Mesodermal cell (in vitro differentiated cells): Measurements from ENCODE around the gene ABCC6.
"Not testable (repeated sequence)": the region's sequence is repeated elsewhere in the genome, so short reads cannot be mapped to it uniquely, and the experiment has no call there.

Experiments
- H3K27ac ChIP-seq: 2 replicates; pipeline ENCODE4 v1.7.0; 2013; ENCODE audit warnings: mild to moderate bottlenecking, low read depth, low read length, moderate library complexity; ENCODE audit not compliant: severe bottlenecking
- H3K36me3 ChIP-seq: 2 replicates; pipeline ENCODE4 v1.7.1; 2013; ENCODE audit warnings: mild to moderate bottlenecking, low read length, moderate library complexity; ENCODE audit not compliant: control insufficient read depth, insufficient read depth
- H3K4me1 ChIP-seq: one replicate; pipeline ENCODE4 v1.7.1; 2013; ENCODE audit warnings: mild to moderate bottlenecking, low read length; ENCODE audit not compliant: insufficient read depth, control insufficient read depth, poor library complexity, severe bottlenecking
- H3K4me3 ChIP-seq: 2 replicates; pipeline ENCODE4 v1.7.0; 2013; ENCODE audit warnings: low read length, control low read depth, mild to moderate bottlenecking; ENCODE audit not compliant: insufficient read depth, poor library complexity, severe bottlenecking; ENCODE audit errors: extremely low read depth
- H3K9me3 ChIP-seq: 2 replicates; pipeline ENCODE4 v1.7.1; 2013; ENCODE audit warnings: mild to moderate bottlenecking, low read length, moderate library complexity; ENCODE audit not compliant: control insufficient read depth
- WGBS, 2 experiments: methylation state at CpG; one replicate each; pipeline ENCODE4 v1.1.5; 2013; ENCODE audit warnings: missing lambda C conversion rate in 2 of 2; ENCODE audit not compliant: insufficient coverage in 2 of 2; 5-methylcytosine and 5-hydroxymethylcytosine counted together

The ABCC6 gene

GRCh38 chr16:16257301-16257923 lies 34.1 kb upstream of the ABCC6 start:
- H3K4me1 ChIP-seq, H3K36me3 ChIP-seq, H3K4me3 ChIP-seq, H3K27ac ChIP-seq, H3K9me3 ChIP-seq: not testable (repeated sequence)
- no CpG with 5 or more reads among the region's 2 CpGs for WGBS, 2 experiments

- not testable (repeated sequence) for H3K4me1 ChIP-seq, H3K9me3 ChIP-seq, H3K36me3 ChIP-seq, H3K27ac ChIP-seq, H3K4me3 ChIP-seq
- no CpG with 5 or more reads among the region's 5 CpGs for WGBS, 2 experiments
Observed at GRCh38 chr16:16252377-16252776, 29.1 kb upstream of the ABCC6 start.

GRCh38 chr16:16249621-16250330 lies 26.5 kb upstream of the ABCC6 start:
- H3K4me3 ChIP-seq, H3K4me1 ChIP-seq, H3K36me3 ChIP-seq, H3K9me3 ChIP-seq, H3K27ac ChIP-seq: not testable (repeated sequence)
- no CpG with 5 or more reads among the region's 7 CpGs for WGBS, 2 experiments

- not testable (repeated sequence) for H3K36me3 ChIP-seq, H3K4me1 ChIP-seq, H3K4me3 ChIP-seq, H3K9me3 ChIP-seq, H3K27ac ChIP-seq
- WGBS, 2 experiments, result no CpG with 5 or more reads among the region's 3 CpGs
Observed at GRCh38 chr16:16247439-16247838, 24.1 kb upstream of the ABCC6 start.

- WGBS, 2 experiments, result no CpG with 5 or more reads among the region's 8 CpGs
- H3K9me3 ChIP-seq, H3K36me3 ChIP-seq, H3K4me3 ChIP-seq, H3K27ac ChIP-seq, H3K4me1 ChIP-seq: not testable (repeated sequence)
Observed at GRCh38 chr16:16246578-16247262, 23.4 kb upstream of the ABCC6 start.

GRCh38 chr16:16243886-16244285 lies 20.6 kb upstream of the ABCC6 start:
- not testable (repeated sequence) for H3K36me3 ChIP-seq, H3K27ac ChIP-seq, H3K4me3 ChIP-seq, H3K4me1 ChIP-seq, H3K9me3 ChIP-seq
- WGBS, 2 experiments, result 89 to 94% methylated on average over 2 to 6 of the region's 11 CpGs

- not testable (repeated sequence) for H3K36me3 ChIP-seq, H3K4me1 ChIP-seq, H3K27ac ChIP-seq, H3K4me3 ChIP-seq, H3K9me3 ChIP-seq
- 100% methylated on average over 1 of the region's 4 CpGs; no CpG with 5 or more reads in 1 of the 2 experiments for WGBS, 2 experiments
Observed at GRCh38 chr16:16240667-16241066, 17.4 kb upstream of the ABCC6 start.

- H3K4me1 ChIP-seq, H3K36me3 ChIP-seq, H3K9me3 ChIP-seq, H3K27ac ChIP-seq, H3K4me3 ChIP-seq: not testable (repeated sequence)
- WGBS, 2 experiments, result no CpG with 5 or more reads among the region's 5 CpGs
Observed at GRCh38 chr16:16237738-16238137, 14.4 kb upstream of the ABCC6 start.

GRCh38 chr16:16237071-16237470 lies 13.8 kb upstream of the ABCC6 start:
- 84% methylated on average over 3 of the region's 6 CpGs; no CpG with 5 or more reads in 1 of the 2 experiments for WGBS, 2 experiments
- not testable (repeated sequence) for H3K4me3 ChIP-seq, H3K36me3 ChIP-seq, H3K4me1 ChIP-seq, H3K27ac ChIP-seq, H3K9me3 ChIP-seq

GRCh38 chr16:16232692-16233061 lies 9.4 kb upstream of the ABCC6 start:
- H3K36me3 ChIP-seq, H3K9me3 ChIP-seq, H3K4me1 ChIP-seq, H3K27ac ChIP-seq: not testable (repeated sequence)
- no CpG with 5 or more reads among the region's 39 CpGs for WGBS, 2 experiments
- H3K4me3 ChIP-seq, result peak overlapping the region; percentile 14

- not testable (repeated sequence) for H3K36me3 ChIP-seq, H3K27ac ChIP-seq, H3K4me3 ChIP-seq, H3K4me1 ChIP-seq, H3K9me3 ChIP-seq
- WGBS, 2 experiments, result no CpG with 5 or more reads among the region's 24 CpGs
Observed at GRCh38 chr16:16223662-16224241, 458 bp upstream of the ABCC6 start.
